Uterus (tissue), 2 donors: ENCODE measurements around the gene ATMIN.

Experiments used
- POLR2A ChIP-seq, 2 donors: fragments of 450-650 bp; IDR thresholded peaks; one replicate each; pipeline ENCODE4 v1.6.1; 2016; ENCODE audit warnings: antibody characterized with exemption in 2 of 2, mild to moderate bottlenecking in 1 of 2, moderate library complexity in 1 of 2
- TF ChIP-seq, protein P1 (sequence below), 4 experiments: fragments of 200-600 bp in 2 of 4; fragments of 450-650 bp in 2 of 4; sonication (generic) in 2 of 4; IDR thresholded peaks; one replicate each; pipeline ENCODE4 v1.5.1; 2016 to 2019; ENCODE audit warnings: antibody characterized with exemption in 4 of 4, mild to moderate bottlenecking in 2 of 4, moderate library complexity in 1 of 4

DNA sequence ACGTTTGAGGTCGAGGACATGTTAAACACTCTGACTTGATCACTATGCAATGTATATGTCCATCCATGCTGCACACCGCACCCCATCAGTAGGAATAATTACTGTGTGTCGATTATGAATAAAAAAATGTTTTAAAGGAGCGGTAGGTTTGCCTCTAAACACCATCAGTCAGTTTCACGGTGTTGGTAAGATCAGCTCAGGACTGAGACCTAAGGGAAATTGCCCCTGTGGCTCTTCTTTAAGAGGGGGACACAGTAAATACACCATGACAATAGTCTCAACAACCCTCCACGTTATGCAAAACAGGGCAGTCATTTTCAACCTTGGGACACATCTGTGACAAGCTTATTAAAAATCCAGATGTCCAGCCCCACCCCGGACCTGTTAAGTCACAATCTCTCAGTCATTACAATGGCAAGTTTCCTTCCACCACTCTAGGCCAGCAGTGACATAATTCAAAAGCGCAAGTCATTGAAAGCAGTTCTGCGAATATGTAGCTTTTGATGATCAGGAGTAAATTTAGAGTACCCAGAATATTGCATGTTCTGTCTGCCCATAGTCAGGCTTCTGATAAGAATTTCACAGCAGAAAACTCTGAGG, 1.2 kb downstream of the ATMIN start:
- TF ChIP-seq, protein P1, sequence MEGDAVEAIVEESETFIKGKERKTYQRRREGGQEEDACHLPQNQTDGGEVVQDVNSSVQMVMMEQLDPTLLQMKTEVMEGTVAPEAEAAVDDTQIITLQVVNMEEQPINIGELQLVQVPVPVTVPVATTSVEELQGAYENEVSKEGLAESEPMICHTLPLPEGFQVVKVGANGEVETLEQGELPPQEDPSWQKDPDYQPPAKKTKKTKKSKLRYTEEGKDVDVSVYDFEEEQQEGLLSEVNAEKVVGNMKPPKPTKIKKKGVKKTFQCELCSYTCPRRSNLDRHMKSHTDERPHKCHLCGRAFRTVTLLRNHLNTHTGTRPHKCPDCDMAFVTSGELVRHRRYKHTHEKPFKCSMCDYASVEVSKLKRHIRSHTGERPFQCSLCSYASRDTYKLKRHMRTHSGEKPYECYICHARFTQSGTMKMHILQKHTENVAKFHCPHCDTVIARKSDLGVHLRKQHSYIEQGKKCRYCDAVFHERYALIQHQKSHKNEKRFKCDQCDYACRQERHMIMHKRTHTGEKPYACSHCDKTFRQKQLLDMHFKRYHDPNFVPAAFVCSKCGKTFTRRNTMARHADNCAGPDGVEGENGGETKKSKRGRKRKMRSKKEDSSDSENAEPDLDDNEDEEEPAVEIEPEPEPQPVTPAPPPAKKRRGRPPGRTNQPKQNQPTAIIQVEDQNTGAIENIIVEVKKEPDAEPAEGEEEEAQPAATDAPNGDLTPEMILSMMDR (IDR thresholded peaks at IDR 0.05) = no peak
- no peak for TF ChIP-seq POLR2A (IDR thresholded peaks at IDR 0.05)
